SK-N-SH (cell line): Measurements from ENCODE around the gene LRRC1. TPM values are rescaled to one million over a fixed set of nuclear protein-coding genes. Genes with fewer than 3 reads are reported as not detected.

ENCODE experiments used
- CTCF ChIA-PET: fragments of 300-600, 350-600 bp; formaldehyde crosslinking; extraction: SDS; loops from one replicate; lab custom pipeline; 2021; lab: Yijun Ruan, JAX
- POLR2A ChIA-PET: fragments of 350-600 bp; sonication (Branson Sonifier 250); formaldehyde crosslinking; extraction: SDS; loops from one replicate; lab custom pipeline; 2020; ENCODE audit warnings: antibody characterized with exemption, inconsistent platforms; lab: Yijun Ruan, JAX
- DNase-seq: peaks from one replicate; pipeline ENCODE4 v3.0.0; 2012
- H2AFZ ChIP-seq: fragments of 200-600 bp; sonication (generic); 2 replicates; pipeline ENCODE4 v1.8.1; 2016; ENCODE audit warnings: antibody characterized with exemption, mild to moderate bottlenecking, low read depth
- H3F3A ChIP-seq: fragments of 200-600 bp; sonication (generic); replicated peaks from 2 replicates; pipeline ENCODE3; 2016; ENCODE audit warnings: antibody characterized with exemption, mild to moderate bottlenecking; ENCODE audit not compliant: insufficient read depth
- H3K27ac ChIP-seq, 2 experiments: fragments of 200-500 bp in 1 of 2; fragments of 200-600 bp in 1 of 2; sonication (Bioruptor generic) in 1 of 2; sonication (generic), shearing (Covaris generic) in 1 of 2; 2 replicates each; pipeline versions ENCODE4 v1.5.1 to v1.6.1; 2014 to 2016; ENCODE audit warnings: low read depth in 2 of 2, inconsistent platforms in 1 of 2, low read length in 1 of 2, mild to moderate bottlenecking in 1 of 2, mixed read lengths in 1 of 2
- H3K27me3 ChIP-seq: fragments of 200-600 bp; sonication (generic), shearing (Covaris generic); 2 replicates; pipeline ENCODE4 v1.6.1; 2016; ENCODE audit warnings: mixed run types; ENCODE audit not compliant: insufficient read depth
- H3K36me3 ChIP-seq, 2 experiments: fragments of 200-500 bp in 1 of 2; fragments of 200-600 bp in 1 of 2; sonication (Bioruptor generic) in 1 of 2; sonication (generic) in 1 of 2; replicated peaks in 1 of 2; 2 replicates each; pipeline versions ENCODE3 to v1.5.1; 2014 to 2016; ENCODE audit warnings: low read length in 1 of 2, mild to moderate bottlenecking in 1 of 2; ENCODE audit not compliant: insufficient read depth in 2 of 2, control insufficient read depth in 1 of 2
- H3K4me1 ChIP-seq, 2 experiments: fragments of 200-500 bp in 1 of 2; fragments of 200-600 bp in 1 of 2; sonication (Bioruptor generic) in 1 of 2; sonication (generic), shearing (Covaris generic) in 1 of 2; 2 replicates each; pipeline versions ENCODE4 v1.5.1 to v1.6.1; 2014 to 2016; ENCODE audit warnings: low read depth in 1 of 2, low read length in 1 of 2, mixed run types in 1 of 2; ENCODE audit not compliant: insufficient read depth in 2 of 2, control insufficient read depth in 1 of 2
- H3K4me2 ChIP-seq: fragments of 200-600 bp; sonication (generic), shearing (Covaris generic); 2 replicates; pipeline ENCODE4 v1.6.1; 2017; ENCODE audit warnings: mixed run types
- H3K4me3 ChIP-seq, 2 experiments: fragments of 200-500 bp in 1 of 2; fragments of 200-600 bp in 1 of 2; sonication (Bioruptor generic) in 1 of 2; sonication (generic), shearing (Covaris generic) in 1 of 2; 2 replicates each; pipeline versions ENCODE4 v1.5.1 to v1.8.1; 2014 to 2016; ENCODE audit warnings: low read depth in 2 of 2, inconsistent platforms in 1 of 2, low read length in 1 of 2, mild to moderate bottlenecking in 1 of 2, mixed read lengths in 1 of 2, moderate library complexity in 1 of 2
- H3K79me2 ChIP-seq: fragments of 200-600 bp; sonication (generic); 2 replicates; pipeline ENCODE4 v1.8.1; 2017; ENCODE audit warnings: mild to moderate bottlenecking; ENCODE audit not compliant: insufficient read depth
- H3K9ac ChIP-seq: fragments of 200-600 bp; sonication (generic); 2 replicates; pipeline ENCODE4 v1.6.1; 2017; ENCODE audit warnings: mixed run types
- H3K9me2 ChIP-seq: fragments of 200-600 bp; sonication (generic); 2 replicates; pipeline ENCODE4 v1.6.1; 2017; ENCODE audit warnings: mixed run types
- H3K9me3 ChIP-seq: fragments of 200-600 bp; sonication (generic); 2 replicates; pipeline ENCODE4 v1.6.1; 2017; ENCODE audit warnings: mixed run types, mild to moderate bottlenecking, moderate library complexity
- H4K20me1 ChIP-seq: fragments of 200-600 bp; sonication (generic); 2 replicates; pipeline ENCODE4 v1.6.1; 2017; ENCODE audit warnings: mild to moderate bottlenecking, mixed run types; ENCODE audit not compliant: insufficient read depth
- ELF1 ChIP-seq: IDR thresholded peaks from 2 replicates; pipeline ENCODE4 v1.4.0; 2012
- EZH2phosphoT487 ChIP-seq: fragments of 200-600 bp; sonication (generic); IDR thresholded peaks from 2 replicates; pipeline ENCODE4 v1.6.1; 2017; ENCODE audit warnings: low read depth, mixed run types, mild to moderate bottlenecking, antibody characterized with exemption, moderate library complexity, borderline replicate concordance
- FOSL2 ChIP-seq: IDR thresholded peaks from 2 replicates; pipeline ENCODE4 v1.4.0; 2012; ENCODE audit warnings: low read depth, mild to moderate bottlenecking, moderate library complexity, borderline replicate concordance
- GABPA ChIP-seq: IDR thresholded peaks from 2 replicates; pipeline ENCODE4 v1.4.0; 2012; ENCODE audit warnings: low read depth, mild to moderate bottlenecking
- MEF2A ChIP-seq: IDR thresholded peaks from 2 replicates; pipeline ENCODE4 v1.4.0; 2012; ENCODE audit warnings: low read depth, borderline replicate concordance
- MXI1 ChIP-seq: IDR thresholded peaks from 2 replicates; pipeline ENCODE4 v1.6.1; 2012; ENCODE audit warnings: mild to moderate bottlenecking, low read depth, low read length, improper control_type of control experiment
- POLR2AphosphoS5 ChIP-seq: IDR thresholded peaks from 2 replicates; pipeline ENCODE4 v1.6.1; 2012; ENCODE audit warnings: low read depth, low read length
- RAD21 ChIP-seq: IDR thresholded peaks from 2 replicates; pipeline ENCODE4 v1.6.1; 2012; ENCODE audit warnings: mild to moderate bottlenecking, low read length
- RFX5 ChIP-seq: IDR thresholded peaks from 2 replicates; pipeline ENCODE4 v1.6.1; 2012; ENCODE audit warnings: mild to moderate bottlenecking, improper control_type of control experiment, low read length
- RXRA ChIP-seq: IDR thresholded peaks from 2 replicates; pipeline ENCODE4 v1.4.0; 2012; ENCODE audit warnings: low read depth, mild to moderate bottlenecking, borderline replicate concordance
- SIN3A ChIP-seq: IDR thresholded peaks from 2 replicates; pipeline ENCODE4 v1.6.1; 2012; ENCODE audit warnings: low read depth, mild to moderate bottlenecking, low read length, moderate library complexity, borderline replicate concordance
- TEAD4 ChIP-seq: IDR thresholded peaks from 2 replicates; pipeline ENCODE4 v1.4.0; 2012; ENCODE audit warnings: mild to moderate bottlenecking, borderline replicate concordance; ENCODE audit not compliant: insufficient read depth
- WGBS: methylation state at CpG from one replicate; pipeline ENCODE4 v1.1.6; 2017; ENCODE audit warnings: low lambda C conversion rate; 5-methylcytosine and 5-hydroxymethylcytosine counted together
- polyA plus RNA-seq, 3 experiments: library from polyadenylated mRNA; depleted of rRNA; stranded (reverse); fragments of >200 nt; gene quantifications; 2 replicates each; pipeline ENCODE4 v1.2.3, GENCODE V29; 2012
- TF ChIP-seq, protein P1 (sequence below): IDR thresholded peaks from 2 replicates; pipeline ENCODE4 v1.4.0; 2012; ENCODE audit warnings: low read depth, borderline replicate concordance
- TF ChIP-seq, protein P2 (sequence below): fragments of 200-600 bp; sonication (generic); IDR thresholded peaks from 2 replicates; pipeline ENCODE4 v1.6.1; 2017; ENCODE audit warnings: antibody characterized with exemption, mild to moderate bottlenecking, moderate library complexity
- TF ChIP-seq, protein P3 (sequence below): IDR thresholded peaks from 2 replicates; pipeline ENCODE4 v1.6.1; 2012; ENCODE audit warnings: mild to moderate bottlenecking, low read depth, low read length, moderate library complexity
- TF ChIP-seq, protein P4 (sequence below): IDR thresholded peaks from 2 replicates; pipeline ENCODE4 v1.4.0; 2012; ENCODE audit warnings: low read depth, borderline replicate concordance
- TF ChIP-seq, protein P5 (sequence below): IDR thresholded peaks from 2 replicates; pipeline ENCODE4 v1.4.0; 2012; ENCODE audit warnings: low read depth

LRRC1 gene
- polyA plus RNA-seq, 1 of the 3 experiments (the other 2 are of a cell fraction) = 0.84 TPM

DNA sequence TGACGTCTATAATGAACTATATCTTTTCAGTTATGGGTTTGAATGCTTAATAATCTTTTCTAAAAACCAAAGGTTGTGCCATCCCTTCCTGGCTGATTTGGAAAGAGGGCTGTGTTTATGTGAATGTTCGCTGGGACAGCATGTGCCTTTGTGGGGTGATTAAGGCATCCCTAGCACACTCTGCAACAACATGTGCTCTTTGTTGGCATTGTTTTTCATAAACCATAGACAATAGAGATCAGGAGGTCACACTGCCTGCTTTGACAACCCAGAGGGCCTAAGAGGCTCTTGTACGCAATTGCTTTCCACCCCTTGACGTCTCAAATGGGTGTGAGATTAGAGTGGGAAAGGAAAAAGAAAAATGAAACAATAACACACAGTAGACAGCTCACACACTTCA lies 116.0 kb downstream of the LRRC1 start:
- POLR2A ChIA-PET = no interaction called here
- Histone ChIP-seq H3K36me3 (no peaks in the 10 kb centered on the region), H3K9ac (no peak overlapping the region), H3K9me3 (no peaks in the 10 kb centered on the region), H2AFZ (no peak overlapping the region), H3K9me2 (no peaks in the 10 kb centered on the region), H4K20me1 (no peaks in the 10 kb centered on the region), H3K4me3 (no peak overlapping the region), H3K4me1 (no peaks in the 10 kb centered on the region), H3K79me2 (no peaks in the 10 kb centered on the region), H3F3A (no peaks in the 10 kb centered on the region), H3K27ac (no peak overlapping the region), H3K4me2 (no peak overlapping the region), H3K27me3 (no peaks in the 10 kb centered on the region)
- WGBS = 44% methylated on average over 4 of the region's 4 CpGs
- DNase-seq = no peak
- TF ChIP-seq ELF1 = no peak
- TF ChIP-seq SIN3A = no peak
- TF ChIP-seq, protein P1, sequence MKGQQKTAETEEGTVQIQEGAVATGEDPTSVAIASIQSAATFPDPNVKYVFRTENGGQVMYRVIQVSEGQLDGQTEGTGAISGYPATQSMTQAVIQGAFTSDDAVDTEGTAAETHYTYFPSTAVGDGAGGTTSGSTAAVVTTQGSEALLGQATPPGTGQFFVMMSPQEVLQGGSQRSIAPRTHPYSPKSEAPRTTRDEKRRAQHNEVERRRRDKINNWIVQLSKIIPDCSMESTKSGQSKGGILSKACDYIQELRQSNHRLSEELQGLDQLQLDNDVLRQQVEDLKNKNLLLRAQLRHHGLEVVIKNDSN = no peak
- TF ChIP-seq MEF2A = no peak
- no peak for TF ChIP-seq FOSL2
- TF ChIP-seq RXRA = no peak
- TF ChIP-seq, protein P2, sequence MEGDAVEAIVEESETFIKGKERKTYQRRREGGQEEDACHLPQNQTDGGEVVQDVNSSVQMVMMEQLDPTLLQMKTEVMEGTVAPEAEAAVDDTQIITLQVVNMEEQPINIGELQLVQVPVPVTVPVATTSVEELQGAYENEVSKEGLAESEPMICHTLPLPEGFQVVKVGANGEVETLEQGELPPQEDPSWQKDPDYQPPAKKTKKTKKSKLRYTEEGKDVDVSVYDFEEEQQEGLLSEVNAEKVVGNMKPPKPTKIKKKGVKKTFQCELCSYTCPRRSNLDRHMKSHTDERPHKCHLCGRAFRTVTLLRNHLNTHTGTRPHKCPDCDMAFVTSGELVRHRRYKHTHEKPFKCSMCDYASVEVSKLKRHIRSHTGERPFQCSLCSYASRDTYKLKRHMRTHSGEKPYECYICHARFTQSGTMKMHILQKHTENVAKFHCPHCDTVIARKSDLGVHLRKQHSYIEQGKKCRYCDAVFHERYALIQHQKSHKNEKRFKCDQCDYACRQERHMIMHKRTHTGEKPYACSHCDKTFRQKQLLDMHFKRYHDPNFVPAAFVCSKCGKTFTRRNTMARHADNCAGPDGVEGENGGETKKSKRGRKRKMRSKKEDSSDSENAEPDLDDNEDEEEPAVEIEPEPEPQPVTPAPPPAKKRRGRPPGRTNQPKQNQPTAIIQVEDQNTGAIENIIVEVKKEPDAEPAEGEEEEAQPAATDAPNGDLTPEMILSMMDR = no peak
- TF ChIP-seq TEAD4 = no peak
- TF ChIP-seq, protein P3, sequence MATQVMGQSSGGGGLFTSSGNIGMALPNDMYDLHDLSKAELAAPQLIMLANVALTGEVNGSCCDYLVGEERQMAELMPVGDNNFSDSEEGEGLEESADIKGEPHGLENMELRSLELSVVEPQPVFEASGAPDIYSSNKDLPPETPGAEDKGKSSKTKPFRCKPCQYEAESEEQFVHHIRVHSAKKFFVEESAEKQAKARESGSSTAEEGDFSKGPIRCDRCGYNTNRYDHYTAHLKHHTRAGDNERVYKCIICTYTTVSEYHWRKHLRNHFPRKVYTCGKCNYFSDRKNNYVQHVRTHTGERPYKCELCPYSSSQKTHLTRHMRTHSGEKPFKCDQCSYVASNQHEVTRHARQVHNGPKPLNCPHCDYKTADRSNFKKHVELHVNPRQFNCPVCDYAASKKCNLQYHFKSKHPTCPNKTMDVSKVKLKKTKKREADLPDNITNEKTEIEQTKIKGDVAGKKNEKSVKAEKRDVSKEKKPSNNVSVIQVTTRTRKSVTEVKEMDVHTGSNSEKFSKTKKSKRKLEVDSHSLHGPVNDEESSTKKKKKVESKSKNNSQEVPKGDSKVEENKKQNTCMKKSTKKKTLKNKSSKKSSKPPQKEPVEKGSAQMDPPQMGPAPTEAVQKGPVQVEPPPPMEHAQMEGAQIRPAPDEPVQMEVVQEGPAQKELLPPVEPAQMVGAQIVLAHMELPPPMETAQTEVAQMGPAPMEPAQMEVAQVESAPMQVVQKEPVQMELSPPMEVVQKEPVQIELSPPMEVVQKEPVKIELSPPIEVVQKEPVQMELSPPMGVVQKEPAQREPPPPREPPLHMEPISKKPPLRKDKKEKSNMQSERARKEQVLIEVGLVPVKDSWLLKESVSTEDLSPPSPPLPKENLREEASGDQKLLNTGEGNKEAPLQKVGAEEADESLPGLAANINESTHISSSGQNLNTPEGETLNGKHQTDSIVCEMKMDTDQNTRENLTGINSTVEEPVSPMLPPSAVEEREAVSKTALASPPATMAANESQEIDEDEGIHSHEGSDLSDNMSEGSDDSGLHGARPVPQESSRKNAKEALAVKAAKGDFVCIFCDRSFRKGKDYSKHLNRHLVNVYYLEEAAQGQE = no peak
- no peak for TF ChIP-seq MXI1
- no peak for TF ChIP-seq RFX5
- TF ChIP-seq GABPA = no peak
- TF ChIP-seq EZH2phosphoT487 = no peak
- TF ChIP-seq RAD21 = no peak
- TF ChIP-seq, protein P4, sequence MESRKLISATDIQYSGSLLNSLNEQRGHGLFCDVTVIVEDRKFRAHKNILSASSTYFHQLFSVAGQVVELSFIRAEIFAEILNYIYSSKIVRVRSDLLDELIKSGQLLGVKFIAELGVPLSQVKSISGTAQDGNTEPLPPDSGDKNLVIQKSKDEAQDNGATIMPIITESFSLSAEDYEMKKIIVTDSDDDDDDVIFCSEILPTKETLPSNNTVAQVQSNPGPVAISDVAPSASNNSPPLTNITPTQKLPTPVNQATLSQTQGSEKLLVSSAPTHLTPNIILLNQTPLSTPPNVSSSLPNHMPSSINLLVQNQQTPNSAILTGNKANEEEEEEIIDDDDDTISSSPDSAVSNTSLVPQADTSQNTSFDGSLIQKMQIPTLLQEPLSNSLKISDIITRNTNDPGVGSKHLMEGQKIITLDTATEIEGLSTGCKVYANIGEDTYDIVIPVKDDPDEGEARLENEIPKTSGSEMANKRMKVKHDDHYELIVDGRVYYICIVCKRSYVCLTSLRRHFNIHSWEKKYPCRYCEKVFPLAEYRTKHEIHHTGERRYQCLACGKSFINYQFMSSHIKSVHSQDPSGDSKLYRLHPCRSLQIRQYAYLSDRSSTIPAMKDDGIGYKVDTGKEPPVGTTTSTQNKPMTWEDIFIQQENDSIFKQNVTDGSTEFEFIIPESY = no peak
- no peak for TF ChIP-seq POLR2AphosphoS5
- TF ChIP-seq, protein P5, sequence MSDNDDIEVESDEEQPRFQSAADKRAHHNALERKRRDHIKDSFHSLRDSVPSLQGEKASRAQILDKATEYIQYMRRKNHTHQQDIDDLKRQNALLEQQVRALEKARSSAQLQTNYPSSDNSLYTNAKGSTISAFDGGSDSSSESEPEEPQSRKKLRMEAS = no peak
- CTCF ChIA-PET = no interaction called here
